ENCODE data around the gene HTT.

Gene HTT

DNA sequence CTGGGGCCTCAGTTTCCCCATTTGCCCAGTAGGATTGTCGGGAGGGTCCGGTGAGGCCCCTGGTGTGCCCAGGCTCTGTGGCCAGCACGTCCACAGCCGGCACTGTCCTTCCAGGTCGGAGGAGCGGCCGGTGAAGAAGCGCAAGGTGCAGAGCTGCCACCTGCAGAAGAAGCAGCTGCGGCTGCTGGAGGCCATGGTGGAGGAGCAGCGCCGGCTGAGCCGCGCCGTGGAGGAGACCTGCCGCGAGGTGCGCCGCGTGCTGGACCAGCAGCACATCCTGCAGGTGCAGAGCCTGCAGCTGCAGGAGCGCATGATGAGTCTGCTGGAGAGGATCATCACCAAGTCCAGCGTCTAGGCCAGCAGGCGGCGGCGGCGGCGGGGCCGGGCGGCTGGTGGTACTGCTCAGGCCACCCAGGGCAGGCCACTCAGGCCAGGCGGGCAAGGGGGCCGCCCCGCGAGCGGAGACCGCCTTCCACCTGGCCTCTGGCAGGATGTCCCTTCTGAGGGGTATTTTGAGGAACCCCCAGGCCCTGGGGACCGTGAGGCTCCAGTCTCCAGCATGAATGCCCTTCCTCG lies 181.2 kb downstream of the HTT start:
- Mint-ChIP-seq H3K9me3 (ENCODE audit: low read depth) (no peaks in the 10 kb centered on the region), H3K27ac (no peak overlapping the region), H3K4me1 (ENCODE audit: low read depth) (no peaks in the 10 kb centered on the region), H3K27me3 (no peaks in the 10 kb centered on the region), H3K4me3 (no peak overlapping the region), H3K36me3 (peaks cover 2% of the 10 kb centered on the region)

DNA sequence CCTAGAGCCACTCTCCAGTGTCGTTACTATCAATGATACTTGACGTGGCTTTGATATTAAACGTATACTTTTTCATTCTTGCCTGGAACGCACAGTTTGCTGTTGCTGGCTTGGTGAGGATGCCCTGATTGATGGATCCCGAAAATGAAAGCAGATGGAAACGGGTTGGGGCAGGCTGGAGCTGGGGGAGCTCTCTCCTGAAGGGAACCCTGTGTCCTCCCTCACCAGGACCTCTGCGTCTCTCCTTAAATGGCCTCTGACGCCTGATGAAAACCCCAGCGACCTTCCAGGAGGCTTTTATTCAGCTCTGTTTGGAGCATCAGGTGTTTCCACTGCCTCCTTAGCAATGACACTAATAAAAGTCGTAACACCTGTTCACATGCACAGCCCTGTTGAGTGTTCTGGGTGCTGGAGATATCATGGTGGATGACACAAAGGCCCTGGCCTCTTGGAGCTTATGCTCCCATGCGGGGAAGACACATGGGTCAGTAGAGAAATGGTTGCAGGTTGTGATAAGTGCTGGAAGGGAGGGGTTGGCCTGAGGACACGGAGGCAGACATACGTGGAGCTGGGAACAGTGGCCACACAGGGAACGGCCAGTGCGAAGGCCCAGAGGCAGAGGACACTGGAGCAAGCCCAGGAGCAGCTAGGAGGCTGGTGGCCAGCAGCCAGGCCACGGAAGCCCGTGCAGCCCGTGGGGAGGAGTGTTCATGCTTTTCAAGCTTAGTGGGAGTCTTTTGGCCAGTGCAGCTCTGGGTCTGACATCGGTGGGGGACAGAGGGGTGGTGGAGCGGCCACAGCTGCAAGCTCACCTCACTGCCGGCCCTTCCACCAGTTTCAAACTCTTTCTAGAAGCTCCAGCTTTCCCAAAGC lies 182.0 kb downstream of the HTT start:
- peaks cover 2% of the 10 kb centered on the region for H3K36me3 Mint-ChIP-seq
- H3K4me3 Mint-ChIP-seq = no peak overlapping the region
- no peaks in the 10 kb centered on the region for H3K4me1 Mint-ChIP-seq (ENCODE audit: low read depth)
- no peak overlapping the region for H3K27ac Mint-ChIP-seq
- H3K27me3 Mint-ChIP-seq = no peaks in the 10 kb centered on the region
- no peaks in the 10 kb centered on the region for H3K9me3 Mint-ChIP-seq (ENCODE audit: low read depth)

DNA sequence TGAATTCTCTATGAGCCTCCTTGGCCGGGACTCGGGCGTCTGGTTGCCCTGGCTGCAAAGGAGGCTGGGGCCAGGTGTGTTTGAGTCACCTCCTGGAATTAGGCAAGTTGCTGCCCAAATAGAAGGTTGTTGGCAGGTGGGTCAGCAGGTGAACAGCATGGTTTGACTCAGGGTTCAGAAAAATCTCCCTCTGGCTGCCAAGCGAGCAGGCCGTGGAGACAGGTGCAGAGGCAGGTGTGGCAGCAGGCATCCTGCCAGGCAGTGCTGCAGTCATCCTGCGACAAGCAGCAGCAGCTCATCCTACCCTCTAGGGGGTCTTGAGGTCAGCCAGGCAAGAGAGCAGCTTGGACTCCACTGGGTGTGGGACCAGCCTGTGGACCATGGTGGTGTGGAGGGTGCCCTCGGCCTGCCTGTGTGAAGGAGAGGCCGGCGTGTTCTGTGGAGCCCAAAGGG lies 182.6 kb downstream of the HTT start:
- no peak overlapping the region for H3K27ac Mint-ChIP-seq
- H3K4me1 Mint-ChIP-seq (ENCODE audit: low read depth) = no peaks in the 10 kb centered on the region
- no peaks in the 10 kb centered on the region for H3K27me3 Mint-ChIP-seq
- H3K9me3 Mint-ChIP-seq (ENCODE audit: low read depth) = no peaks in the 10 kb centered on the region
- peaks cover 2% of the 10 kb centered on the region for H3K36me3 Mint-ChIP-seq
- H3K4me3 Mint-ChIP-seq = no peak overlapping the region

DNA sequence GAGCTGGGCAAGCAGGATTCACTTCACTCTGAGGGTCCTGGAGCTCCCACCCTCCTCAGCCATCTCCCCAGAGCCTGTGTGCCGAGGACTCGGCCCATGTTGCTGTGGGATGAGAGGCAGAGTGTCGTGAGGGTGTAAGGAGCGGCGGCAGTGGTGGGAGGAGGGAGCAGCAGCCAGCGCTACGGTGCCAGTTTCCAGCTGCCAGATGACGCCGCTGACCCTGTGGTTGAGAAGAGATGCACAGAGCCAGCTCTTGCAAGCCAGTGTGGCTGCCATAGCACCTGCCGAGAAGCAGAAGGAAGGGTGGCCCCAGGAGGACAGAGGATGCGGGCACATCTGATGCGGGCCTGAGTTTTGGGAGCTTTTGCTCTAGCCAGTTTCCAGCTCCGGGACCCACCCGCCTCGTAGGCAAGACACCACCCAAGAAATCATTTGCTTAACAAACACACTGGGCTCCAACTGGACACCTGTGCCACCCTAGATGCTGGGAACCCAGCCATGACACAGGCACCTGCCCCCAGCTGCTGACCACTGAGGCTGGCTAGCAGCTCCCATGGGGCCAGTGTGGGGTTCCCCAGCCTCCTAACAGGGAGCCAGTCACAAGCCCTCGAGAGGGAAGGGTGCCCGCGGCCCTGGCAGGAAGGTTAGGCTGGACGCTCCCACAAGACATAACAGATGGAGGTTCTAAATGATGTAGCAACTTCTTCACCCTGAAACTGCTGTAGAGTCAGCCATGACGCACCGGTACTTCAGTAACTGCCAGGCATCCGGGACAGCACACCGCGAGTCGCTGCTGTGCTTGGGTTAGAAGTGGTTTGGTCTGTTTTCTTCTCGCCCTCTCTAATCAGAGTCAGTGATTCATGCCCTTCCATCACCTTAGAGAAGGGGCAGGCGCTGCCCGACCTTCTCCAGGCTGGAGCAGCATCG lies 183.3 kb downstream of the HTT start:
- H3K9me3 Mint-ChIP-seq (ENCODE audit: low read depth) = no peaks in the 10 kb centered on the region
- no peaks in the 10 kb centered on the region for H3K27me3 Mint-ChIP-seq
- no peaks in the 10 kb centered on the region for H3K4me1 Mint-ChIP-seq (ENCODE audit: low read depth)
- peaks cover 2% of the 10 kb centered on the region for H3K36me3 Mint-ChIP-seq
- H3K27ac Mint-ChIP-seq = no peak overlapping the region
- H3K4me3 Mint-ChIP-seq = no peak overlapping the region

DNA sequence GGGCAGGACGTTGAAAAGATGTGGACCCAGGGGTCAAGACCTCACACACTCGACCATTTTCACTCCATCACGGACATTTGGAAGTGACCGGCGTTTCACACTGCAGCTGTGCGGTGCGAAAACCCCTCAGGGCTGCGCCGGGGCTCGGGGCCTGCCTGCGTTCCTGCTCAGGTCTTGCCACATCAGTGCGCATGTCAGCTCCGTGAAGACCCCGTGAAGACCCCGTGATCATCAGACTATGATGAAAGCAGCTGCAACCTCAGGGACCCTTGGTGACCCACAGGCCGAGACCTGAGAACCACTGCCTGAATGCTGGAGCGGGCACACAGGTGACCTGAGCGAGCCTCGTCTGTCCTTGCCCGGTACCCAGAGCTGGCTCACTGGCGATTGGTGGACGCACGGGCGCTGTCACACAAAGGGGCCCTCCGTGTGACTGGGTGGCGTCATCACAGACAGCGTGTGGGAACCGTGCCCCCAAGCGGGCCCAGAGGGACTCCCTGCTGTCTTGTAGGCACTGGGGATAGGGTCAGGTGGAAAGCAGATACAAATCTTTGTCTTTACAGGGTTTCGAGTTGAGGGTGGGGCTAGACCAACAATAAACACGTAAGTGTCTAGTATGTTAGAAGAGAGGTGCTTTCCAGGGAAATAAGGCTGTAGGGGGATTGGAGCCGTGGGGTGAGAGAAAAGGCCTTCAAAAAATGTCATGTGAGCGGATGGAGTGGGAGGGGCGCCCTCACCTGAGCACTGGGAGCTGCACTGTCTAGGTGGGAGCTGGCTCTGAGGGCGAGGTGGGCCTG lies 187.1 kb downstream of the HTT start:
- Mint-ChIP-seq H3K4me1 (ENCODE audit: low read depth) (no peaks in the 10 kb centered on the region), H3K27ac (no peak overlapping the region), H3K9me3 (ENCODE audit: low read depth) (no peaks in the 10 kb centered on the region), H3K27me3 (no peaks in the 10 kb centered on the region), H3K4me3 (no peak overlapping the region), H3K36me3 (peaks cover 4% of the 10 kb centered on the region)

DNA sequence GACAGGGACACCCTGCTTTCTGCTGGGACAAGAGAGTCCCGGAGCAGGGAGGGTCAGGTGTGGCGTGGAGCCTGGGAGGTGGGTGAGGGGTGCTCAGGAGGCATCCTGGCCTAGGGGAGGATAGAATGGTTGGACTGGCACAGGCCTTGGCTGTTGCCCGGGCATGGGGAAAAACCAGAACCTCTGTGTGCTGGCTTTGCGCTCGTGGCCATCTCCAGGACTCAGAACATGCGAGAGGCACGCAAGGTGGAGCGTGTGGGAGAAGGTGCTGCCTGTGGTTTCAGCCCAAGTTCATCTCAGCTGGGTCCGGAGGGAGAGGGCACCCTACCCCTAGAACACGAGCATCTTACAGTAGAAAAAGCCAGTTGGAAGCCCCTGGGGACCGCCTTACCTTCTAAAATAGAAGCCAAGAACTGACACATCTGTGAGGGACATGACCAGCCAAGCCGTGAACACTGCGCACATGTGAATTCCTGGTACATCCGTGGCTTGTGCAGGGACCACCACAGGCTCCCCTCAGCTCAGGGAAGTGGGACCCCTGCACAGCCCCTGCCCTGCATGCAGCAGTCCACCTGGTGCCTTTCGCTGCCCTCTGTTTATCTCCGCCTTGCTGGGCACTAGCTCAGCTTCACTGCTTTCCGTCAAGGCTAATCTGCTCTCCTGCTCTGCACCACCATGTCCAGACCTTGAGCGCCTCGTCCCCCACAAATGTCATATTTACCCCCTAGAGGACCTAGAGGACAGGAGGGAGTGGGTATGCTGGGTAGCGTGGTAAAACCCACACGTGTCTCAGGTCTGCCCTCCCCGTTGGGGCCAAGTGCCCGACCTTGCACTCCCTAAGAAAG lies 187.9 kb downstream of the HTT start:
- H3K27ac Mint-ChIP-seq = no peak overlapping the region
- no peaks in the 10 kb centered on the region for H3K4me1 Mint-ChIP-seq (ENCODE audit: low read depth)
- no peak overlapping the region for H3K4me3 Mint-ChIP-seq
- no peaks in the 10 kb centered on the region for H3K27me3 Mint-ChIP-seq
- peaks cover 4% of the 10 kb centered on the region for H3K36me3 Mint-ChIP-seq
- no peaks in the 10 kb centered on the region for H3K9me3 Mint-ChIP-seq (ENCODE audit: low read depth)

DNA sequence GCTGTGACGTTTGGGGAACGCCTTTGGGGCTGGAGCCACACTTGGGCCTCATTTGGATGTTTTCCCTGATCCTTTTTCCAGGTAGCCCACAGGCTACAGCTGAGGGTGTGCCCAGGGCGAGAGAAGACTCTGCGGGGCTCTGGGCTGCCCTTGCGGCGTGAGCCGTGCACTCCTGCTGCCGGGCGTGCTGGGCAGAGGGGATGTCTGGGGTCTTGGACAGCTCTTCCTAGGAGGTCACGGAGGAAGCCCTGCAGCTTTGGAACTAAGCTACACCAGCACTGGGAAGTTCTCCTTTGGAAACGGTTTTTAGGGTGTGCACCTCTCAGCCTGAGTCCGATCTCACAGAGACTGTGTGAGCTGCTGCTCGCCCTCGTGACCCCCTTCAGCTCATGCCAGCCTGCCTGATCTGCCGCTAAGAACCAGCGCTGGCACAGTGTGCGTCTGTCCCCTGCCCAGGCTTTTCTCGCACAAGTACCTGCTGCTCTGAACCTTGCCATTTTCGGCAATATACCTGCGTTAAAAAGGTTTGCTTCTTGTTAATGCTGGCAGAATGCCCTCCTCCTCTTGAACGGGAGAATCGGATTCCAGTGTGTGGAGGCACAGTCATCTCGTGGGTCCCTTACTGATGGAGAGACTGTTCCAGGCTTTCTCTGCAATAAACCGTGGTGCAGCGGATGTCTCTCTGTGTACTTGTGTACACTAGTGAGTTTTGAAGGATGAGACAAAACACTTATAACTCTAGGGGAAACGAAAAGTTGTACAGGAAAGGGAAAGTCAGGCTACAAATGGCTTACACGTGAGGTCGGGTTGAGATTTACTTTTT lies 188.8 kb downstream of the HTT start:
- Mint-ChIP-seq H3K9me3 (ENCODE audit: low read depth) (no peaks in the 10 kb centered on the region), H3K4me3 (no peak overlapping the region), H3K27me3 (no peaks in the 10 kb centered on the region), H3K4me1 (ENCODE audit: low read depth) (no peaks in the 10 kb centered on the region), H3K36me3 (peaks cover 3% of the 10 kb centered on the region), H3K27ac (no peak overlapping the region)

DNA sequence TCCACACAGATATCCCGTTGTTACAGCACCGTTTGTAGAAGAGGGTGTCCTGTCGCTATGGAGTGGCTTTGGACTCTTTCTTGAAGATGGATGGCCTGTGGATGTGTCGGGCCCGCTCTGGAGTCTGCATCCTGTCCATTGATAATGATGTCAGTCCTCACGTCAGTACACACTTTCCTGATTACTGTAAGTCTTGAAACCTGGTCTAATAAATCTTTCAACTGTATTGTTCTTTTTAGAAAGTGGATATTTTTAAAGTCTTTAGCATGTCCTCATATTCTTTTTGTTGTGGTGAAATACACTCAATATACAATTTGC lies 189.4 kb downstream of the HTT start:
- Mint-ChIP-seq H3K4me1 (ENCODE audit: low read depth) (no peaks in the 10 kb centered on the region), H3K4me3 (no peak overlapping the region)

DNA sequence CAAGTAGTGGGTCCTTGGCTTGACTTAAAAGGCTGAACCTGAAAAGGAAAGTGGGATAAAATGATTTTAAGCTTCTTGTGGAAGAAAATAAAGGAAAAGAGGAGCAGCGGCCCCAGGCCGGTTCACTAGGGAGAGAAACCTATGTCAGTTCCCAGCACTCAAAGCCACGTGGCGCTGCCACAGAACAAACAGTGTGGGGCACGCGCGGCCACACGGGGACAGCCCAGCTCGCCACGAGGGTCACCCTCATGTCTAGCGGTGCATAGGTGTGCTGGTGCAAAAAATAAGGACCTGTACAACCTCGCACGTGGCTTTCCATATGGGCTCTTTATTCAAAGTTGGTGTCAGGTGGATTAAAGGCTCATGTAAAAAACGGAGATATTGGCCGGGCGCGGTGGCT lies 191.6 kb downstream of the HTT start:
- H3K36me3 Mint-ChIP-seq = peaks cover 2% of the 10 kb centered on the region
- H3K27ac Mint-ChIP-seq = no peak overlapping the region
- H3K9me3 Mint-ChIP-seq (ENCODE audit: low read depth) = no peaks in the 10 kb centered on the region
- H3K27me3 Mint-ChIP-seq = no peaks in the 10 kb centered on the region
- H3K4me1 Mint-ChIP-seq (ENCODE audit: low read depth) = no peaks in the 10 kb centered on the region
- H3K4me3 Mint-ChIP-seq = no peak overlapping the region

More for the DNA sequence above, 189.4 kb downstream of the HTT start:
- Mint-ChIP-seq H3K27ac (no peak overlapping the region), H3K36me3 (peaks cover 2% of the 10 kb centered on the region), H3K9me3 (ENCODE audit: low read depth) (no peaks in the 10 kb centered on the region), H3K27me3 (no peaks in the 10 kb centered on the region)

DNA sequence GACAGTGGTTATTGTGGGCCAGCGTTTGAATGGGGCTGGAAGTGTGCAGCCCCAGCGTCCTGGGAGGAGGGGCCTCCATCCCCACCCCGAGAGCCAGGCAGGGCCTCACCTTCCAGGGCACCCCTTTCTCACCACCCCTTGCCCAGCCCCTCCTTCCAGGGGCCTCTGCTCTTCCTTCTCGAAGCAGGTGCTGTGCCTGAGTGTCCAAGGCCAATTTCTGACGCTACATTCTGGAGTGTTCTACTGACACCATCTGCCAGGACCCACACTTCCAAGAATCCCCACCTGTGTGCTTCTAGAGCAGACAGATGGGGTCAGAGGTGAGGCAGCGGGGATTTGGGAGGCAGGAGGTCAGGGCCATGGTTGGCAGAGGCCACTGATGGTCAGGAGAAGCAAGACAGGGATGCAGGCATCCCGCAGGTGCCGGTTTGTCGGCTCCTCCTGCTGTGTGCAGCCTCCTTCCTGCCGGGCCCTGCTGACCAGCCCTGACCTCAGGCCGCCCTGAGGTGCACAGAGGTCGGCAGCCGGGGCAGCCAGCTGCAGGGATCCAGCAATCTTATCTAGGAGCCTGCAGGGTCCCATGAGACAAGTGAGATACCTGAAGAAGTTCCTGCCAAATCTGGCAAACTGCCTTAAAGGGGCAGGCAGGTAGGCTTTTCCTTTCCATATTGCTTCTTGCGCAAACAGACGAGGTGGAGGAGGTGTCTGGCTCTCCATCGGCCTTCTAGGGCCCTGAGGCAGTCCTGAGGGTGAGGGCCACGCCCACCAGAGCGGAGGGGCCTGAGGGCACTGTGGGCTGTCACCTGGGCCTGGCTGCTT lies 193.3 kb downstream of the HTT start:
- peaks cover 2% of the 10 kb centered on the region for H3K36me3 Mint-ChIP-seq
- H3K4me1 Mint-ChIP-seq (ENCODE audit: low read depth) = no peaks in the 10 kb centered on the region
- no peak overlapping the region for H3K4me3 Mint-ChIP-seq
- no peaks in the 10 kb centered on the region for H3K27me3 Mint-ChIP-seq
- H3K9me3 Mint-ChIP-seq (ENCODE audit: low read depth) = no peaks in the 10 kb centered on the region
- H3K27ac Mint-ChIP-seq = no peak overlapping the region

DNA sequence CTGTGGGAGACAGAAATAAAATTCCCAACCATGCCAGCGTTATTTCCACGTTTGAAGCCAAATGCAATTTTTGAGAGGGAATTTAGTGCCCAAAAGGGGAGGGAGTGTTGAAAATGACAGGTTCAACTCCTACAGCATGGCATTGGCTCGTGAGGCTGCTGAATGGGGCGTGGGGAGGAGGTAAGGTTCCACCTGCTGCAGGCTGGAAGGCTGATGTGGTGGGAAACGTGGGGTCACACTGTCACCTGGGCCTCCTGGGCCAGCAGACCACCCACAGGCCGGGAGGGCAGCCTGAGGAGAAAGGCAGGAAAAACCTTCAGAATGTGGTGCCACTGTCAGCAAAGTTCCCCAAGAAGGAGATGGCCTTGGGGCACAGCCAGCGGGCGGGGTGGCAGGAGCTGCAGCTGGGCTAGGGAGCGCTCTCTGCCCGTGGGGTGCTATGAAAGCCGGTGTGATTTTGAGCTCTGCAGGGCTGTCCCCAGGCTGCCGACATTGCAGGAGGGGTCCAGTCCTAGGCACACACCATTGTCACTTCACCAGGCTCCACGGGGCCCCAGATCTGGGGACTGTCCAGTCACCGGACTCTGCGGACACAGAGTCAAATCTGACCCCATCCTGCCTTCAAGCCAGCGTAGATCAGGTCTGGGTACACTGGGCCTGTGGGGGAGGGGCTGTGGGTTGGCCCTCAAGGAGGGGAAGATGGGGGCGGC lies 194.1 kb downstream of the HTT start:
- Mint-ChIP-seq H3K27ac (no peak overlapping the region), H3K36me3 (peaks cover 2% of the 10 kb centered on the region), H3K4me3 (no peak overlapping the region), H3K9me3 (ENCODE audit: low read depth) (peaks cover 3% of the 10 kb centered on the region), H3K27me3 (no peaks in the 10 kb centered on the region), H3K4me1 (ENCODE audit: low read depth) (no peaks in the 10 kb centered on the region)

Data from activated naive CD8-positive, alpha-beta T cell (primary cell).